ENCODE data around the gene UBXN7. TPM values are rescaled to one million over a fixed set of nuclear protein-coding genes. Genes with fewer than 3 reads are reported as not detected.

The UBXN7 gene
- total and polyA plus RNA-seq, 4 donors: 5.2 to 45.8 (median 25.3) TPM

- peak in 2 of 3 donors; percentile 13 to 23 for DNase-seq
Measured at GRCh38 chr3:196378146-196378841, 53.9 kb downstream of the UBXN7 start.

GRCh38 chr3:196377321-196377720 lies 54.9 kb downstream of the UBXN7 start:
- Histone ChIP-seq H3K9me3 (ENCODE audit: control insufficient read depth in 4 of 4, insufficient read depth in 3 of 4, low read length in 3 of 4) (peaks cover 0 to 2% (median 0%) of the 10 kb centered on the region in 4 donors), H3K4me1 (ENCODE audit: control insufficient read depth in 5 of 5, insufficient read depth in 5 of 5, low read length in 5 of 5) (peaks cover 0 to 2% (median 0%) of the 10 kb centered on the region in 5 donors), H3K9ac (ENCODE audit: insufficient read depth in 1 of 2, low read length in 2 of 2) (no peak overlapping the region), H3K4me3 (no peak overlapping the region), H3K36me3 (ENCODE audit: control insufficient read depth in 4 of 4, insufficient read depth in 4 of 4, low read length in 4 of 4) (peaks cover 0 to 17% (median 7%) of the 10 kb centered on the region in 4 donors), H3K27me3 (ENCODE audit: control insufficient read depth in 3 of 3, insufficient read depth in 3 of 3, low read length in 2 of 3) (no peaks in the 10 kb centered on the region), H3K27ac (ENCODE audit: low read depth in 1 of 2, low read length in 1 of 2) (no peak overlapping the region)
- DNase-seq (no peak), ATAC-seq (ENCODE audit: insufficient read depth, low FRiP score) (no peak)
- TF ChIP-seq, protein P1, sequence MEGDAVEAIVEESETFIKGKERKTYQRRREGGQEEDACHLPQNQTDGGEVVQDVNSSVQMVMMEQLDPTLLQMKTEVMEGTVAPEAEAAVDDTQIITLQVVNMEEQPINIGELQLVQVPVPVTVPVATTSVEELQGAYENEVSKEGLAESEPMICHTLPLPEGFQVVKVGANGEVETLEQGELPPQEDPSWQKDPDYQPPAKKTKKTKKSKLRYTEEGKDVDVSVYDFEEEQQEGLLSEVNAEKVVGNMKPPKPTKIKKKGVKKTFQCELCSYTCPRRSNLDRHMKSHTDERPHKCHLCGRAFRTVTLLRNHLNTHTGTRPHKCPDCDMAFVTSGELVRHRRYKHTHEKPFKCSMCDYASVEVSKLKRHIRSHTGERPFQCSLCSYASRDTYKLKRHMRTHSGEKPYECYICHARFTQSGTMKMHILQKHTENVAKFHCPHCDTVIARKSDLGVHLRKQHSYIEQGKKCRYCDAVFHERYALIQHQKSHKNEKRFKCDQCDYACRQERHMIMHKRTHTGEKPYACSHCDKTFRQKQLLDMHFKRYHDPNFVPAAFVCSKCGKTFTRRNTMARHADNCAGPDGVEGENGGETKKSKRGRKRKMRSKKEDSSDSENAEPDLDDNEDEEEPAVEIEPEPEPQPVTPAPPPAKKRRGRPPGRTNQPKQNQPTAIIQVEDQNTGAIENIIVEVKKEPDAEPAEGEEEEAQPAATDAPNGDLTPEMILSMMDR (IDR thresholded peaks at IDR 0.05; ENCODE audit: control extremely low read depth, extremely low read depth): no peak
- 91 to 97% methylated on average over 5 of the region's 5 CpGs for WGBS, 2 donors

More at GRCh38 chr3:196378146-196378841, 53.9 kb downstream of the UBXN7 start:
- peaks cover 0 to 2% (median 0%) of the 10 kb centered on the region in 5 donors for H3K4me1 ChIP-seq (ENCODE audit: control insufficient read depth in 5 of 5, insufficient read depth in 5 of 5, low read length in 5 of 5)
- H3K9ac ChIP-seq (ENCODE audit: insufficient read depth in 1 of 2, low read length in 2 of 2): no peak overlapping the region
- H3K36me3 ChIP-seq (ENCODE audit: control insufficient read depth in 4 of 4, insufficient read depth in 4 of 4, low read length in 4 of 4): peaks cover 0 to 17% (median 7%) of the 10 kb centered on the region in 4 donors
- peaks cover 0 to 2% (median 0%) of the 10 kb centered on the region in 4 donors for H3K9me3 ChIP-seq (ENCODE audit: control insufficient read depth in 4 of 4, insufficient read depth in 3 of 4, low read length in 3 of 4)
- no peak overlapping the region for H3K4me3 ChIP-seq
- H3K27ac ChIP-seq (ENCODE audit: low read depth in 1 of 2, low read length in 1 of 2): no peak overlapping the region
- TF ChIP-seq, protein P1 (IDR thresholded peaks at IDR 0.05; ENCODE audit: control extremely low read depth, extremely low read depth): no peak
- 47 to 73% methylated on average over 3 of the region's 3 CpGs for WGBS, 2 donors
- no peak for ATAC-seq (ENCODE audit: insufficient read depth, low FRiP score)
- no peaks in the 10 kb centered on the region for H3K27me3 ChIP-seq (ENCODE audit: control insufficient read depth in 3 of 3, insufficient read depth in 3 of 3, low read length in 2 of 3)

GRCh38 chr3:196365736-196366135 lies 66.5 kb downstream of the UBXN7 start:
- H3K27me3 ChIP-seq (ENCODE audit: control insufficient read depth in 3 of 3, insufficient read depth in 3 of 3, low read length in 2 of 3): no peaks in the 10 kb centered on the region
- H3K27ac ChIP-seq (ENCODE audit: low read depth in 1 of 2, low read length in 1 of 2): no peak overlapping the region
- no peak for DNase-seq
- H3K9ac ChIP-seq (ENCODE audit: insufficient read depth in 1 of 2, low read length in 2 of 2): no peak overlapping the region
- H3K9me3 ChIP-seq (ENCODE audit: control insufficient read depth in 4 of 4, insufficient read depth in 3 of 4, low read length in 3 of 4): no peaks in the 10 kb centered on the region
- H3K36me3 ChIP-seq (ENCODE audit: control insufficient read depth in 4 of 4, insufficient read depth in 4 of 4, low read length in 4 of 4): peaks cover 9 to 40% (median 25%) of the 10 kb centered on the region in 4 donors
- no peak for ATAC-seq (ENCODE audit: insufficient read depth, low FRiP score)
- 86 to 87% methylated on average over 4 of the region's 4 CpGs for WGBS, 2 donors
- TF ChIP-seq, protein P1 (IDR thresholded peaks at IDR 0.05; ENCODE audit: control extremely low read depth, extremely low read depth): no peak
- H3K4me3 ChIP-seq: no peak overlapping the region
- H3K4me1 ChIP-seq (ENCODE audit: control insufficient read depth in 5 of 5, insufficient read depth in 5 of 5, low read length in 5 of 5): no peaks in the 10 kb centered on the region
